Activated CD8-positive, alpha-beta memory T cell treated with anti-CD3 and anti-CD28 coated beads for 4 hours (primary cell): Measurements from ENCODE around the gene EFCAB10.

Source experiments
- DNase-seq, 2 donors: peaks; one replicate each; pipeline ENCODE4 v3.0.0-alpha.2; 2020; ENCODE audit warnings: low read depth in 2 of 2

EFCAB10 gene, protein sequence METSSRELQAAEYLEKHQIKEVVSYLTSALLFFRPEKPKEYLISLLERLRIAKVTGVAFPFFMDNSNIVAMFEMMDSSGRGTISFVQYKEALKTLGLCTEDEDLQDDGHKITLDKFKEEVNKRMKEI

DNA sequence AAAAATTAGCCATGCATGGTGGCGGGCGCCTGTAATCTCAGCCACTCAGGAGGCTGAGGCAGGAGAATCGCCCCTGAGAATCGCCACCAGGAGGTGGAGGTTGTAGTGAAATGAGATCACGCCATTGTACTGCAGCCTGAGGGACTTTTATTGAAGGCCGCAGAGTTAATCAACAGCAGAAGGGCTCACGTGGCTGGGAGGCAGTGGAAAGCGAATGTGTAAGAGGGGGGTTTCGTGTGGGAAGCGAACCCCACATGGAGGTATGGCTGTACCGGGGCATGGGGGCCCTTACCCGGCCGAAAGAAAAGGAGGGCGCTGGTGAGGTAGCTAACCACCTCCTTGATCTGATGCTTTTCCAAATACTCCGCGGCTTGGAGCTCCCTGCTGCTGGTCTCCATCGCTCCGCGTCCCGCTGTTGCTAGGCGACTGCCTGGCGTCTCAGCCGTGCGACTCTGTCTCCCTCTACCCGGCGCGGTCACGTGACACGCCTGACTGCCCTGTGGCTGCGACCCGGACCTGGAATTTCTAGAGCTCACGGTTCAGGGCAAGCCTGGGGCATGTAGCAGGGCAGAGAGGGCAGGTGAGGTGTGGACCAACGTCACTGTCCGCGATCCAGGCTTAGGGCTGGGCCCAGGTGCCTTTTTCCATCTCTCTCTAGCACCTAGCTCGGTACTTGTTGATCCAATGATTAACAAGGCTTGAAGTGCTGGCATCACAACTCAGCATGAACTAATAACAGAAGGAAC lies at the start of gene EFCAB10:
Gene EFCAB10 (minus strand): TSS at position 428 of the 746 bp plus-strand sequence. CDS start 30 bp downstream, at position 398.
- peak in 1 of 2 donors; percentile 4 for DNase-seq

GRCh38 chr7:105625986-105626385 lies 44.7 kb upstream of the EFCAB10 start:
- no peak for DNase-seq

DNA sequence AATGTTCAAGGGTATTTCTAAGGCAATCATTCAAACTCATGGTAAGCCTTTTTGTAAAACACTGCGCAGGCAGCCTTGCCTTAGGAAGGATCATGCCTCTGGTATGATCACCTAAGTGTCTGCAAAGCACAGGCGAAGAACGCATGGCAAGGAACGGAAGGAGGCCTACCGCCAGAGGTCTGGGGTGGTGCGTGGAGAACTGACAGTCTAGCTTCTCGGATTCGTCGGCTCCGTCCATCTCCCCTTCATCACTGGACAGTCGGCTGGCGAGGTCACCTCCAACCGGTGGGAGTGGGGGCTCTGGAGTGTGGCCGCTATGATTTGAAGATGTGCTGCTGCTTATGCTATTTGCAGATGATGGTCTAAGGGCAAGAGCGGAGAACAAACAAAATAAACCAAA lies 42.6 kb upstream of the EFCAB10 start:
- no peak for DNase-seq

- no peak for DNase-seq
Measured at GRCh38 chr7:105623378-105623777, 42.1 kb upstream of the EFCAB10 start.

DNA sequence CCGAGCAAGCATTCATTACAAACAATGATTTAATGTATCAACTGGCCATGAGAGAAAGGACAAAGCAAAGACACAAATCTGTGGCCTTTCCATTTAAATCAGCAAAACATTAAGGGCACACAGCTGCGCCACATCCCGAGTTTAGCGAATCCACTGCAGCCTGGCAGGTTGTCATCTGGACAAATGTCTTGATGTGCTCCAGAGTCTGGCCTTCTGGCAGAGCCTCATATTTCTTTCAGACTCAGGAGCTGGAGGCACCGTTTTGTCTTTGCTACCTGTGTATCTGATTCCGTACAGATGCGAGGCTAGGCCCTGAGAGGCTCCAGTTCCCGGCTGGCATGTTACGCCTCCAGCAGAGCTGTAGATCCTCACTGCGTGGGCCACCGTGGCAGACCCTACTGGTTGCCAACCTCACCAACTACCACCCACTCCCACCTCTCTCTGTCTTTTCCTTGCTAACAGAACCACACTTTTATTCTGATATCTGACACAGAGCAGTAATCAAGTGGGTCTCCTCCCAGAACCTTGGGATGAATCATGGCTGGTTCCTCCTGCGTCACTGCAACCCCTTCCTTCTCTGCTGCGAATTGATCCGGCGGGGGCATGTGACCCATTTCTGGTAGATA lies 40.9 kb upstream of the EFCAB10 start:
- DNase-seq: no peak

GRCh38 chr7:105621617-105622016 lies 40.3 kb upstream of the EFCAB10 start:
- no peak for DNase-seq

DNA sequence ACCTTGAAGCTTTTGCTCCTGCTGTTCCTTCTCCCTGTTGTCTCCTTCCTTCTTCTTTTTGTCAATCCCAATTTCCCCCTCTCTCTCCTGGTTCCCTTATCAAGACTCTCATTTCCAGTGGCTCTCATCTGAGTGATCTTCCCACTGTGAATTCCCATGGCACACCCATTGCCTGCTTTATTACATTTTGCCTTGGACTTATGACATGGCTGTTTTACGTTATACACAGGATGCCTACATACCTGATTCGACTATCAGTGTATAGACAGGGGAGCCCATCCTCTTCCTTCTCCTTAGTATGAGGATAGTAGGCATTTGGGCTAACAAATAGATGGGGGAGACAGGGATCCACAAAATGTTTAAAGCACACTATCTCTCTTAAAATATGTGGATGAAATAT lies 39.9 kb upstream of the EFCAB10 start:
- no peak for DNase-seq

DNA sequence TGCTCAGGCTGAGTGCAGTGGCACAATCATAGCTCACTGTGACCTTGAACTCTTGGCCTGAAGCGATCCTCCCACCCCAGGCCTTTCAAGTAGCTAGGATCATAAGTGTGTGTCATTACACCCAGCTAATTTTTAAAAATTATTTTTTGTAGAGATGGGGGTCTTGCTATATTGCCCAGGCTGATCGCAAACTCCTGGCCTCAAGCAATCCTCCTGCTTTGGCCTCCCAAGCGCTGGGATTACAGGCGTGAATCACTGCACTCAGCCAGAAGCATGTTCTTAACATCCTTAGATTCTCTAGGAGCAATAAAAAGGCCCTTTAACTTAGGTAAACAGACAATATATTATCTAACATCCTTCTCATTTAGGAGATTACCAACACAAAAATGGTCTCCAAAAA lies 38.3 kb upstream of the EFCAB10 start:
- DNase-seq: no peak

DNA sequence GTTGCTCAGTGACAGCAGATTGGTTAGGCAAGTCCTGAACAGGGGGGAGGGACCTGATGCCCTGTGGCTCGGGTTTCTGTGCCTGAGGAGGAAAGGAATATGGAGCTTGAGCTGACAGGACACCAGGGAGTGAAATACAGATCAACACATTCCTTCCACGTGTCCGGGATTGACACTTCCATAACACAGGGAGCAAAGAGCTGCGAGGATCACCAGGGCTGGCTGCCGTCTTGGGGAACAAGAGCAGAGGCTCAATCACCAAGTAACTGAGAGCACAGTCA lies 36.7 kb upstream of the EFCAB10 start:
- DNase-seq: no peak

DNA sequence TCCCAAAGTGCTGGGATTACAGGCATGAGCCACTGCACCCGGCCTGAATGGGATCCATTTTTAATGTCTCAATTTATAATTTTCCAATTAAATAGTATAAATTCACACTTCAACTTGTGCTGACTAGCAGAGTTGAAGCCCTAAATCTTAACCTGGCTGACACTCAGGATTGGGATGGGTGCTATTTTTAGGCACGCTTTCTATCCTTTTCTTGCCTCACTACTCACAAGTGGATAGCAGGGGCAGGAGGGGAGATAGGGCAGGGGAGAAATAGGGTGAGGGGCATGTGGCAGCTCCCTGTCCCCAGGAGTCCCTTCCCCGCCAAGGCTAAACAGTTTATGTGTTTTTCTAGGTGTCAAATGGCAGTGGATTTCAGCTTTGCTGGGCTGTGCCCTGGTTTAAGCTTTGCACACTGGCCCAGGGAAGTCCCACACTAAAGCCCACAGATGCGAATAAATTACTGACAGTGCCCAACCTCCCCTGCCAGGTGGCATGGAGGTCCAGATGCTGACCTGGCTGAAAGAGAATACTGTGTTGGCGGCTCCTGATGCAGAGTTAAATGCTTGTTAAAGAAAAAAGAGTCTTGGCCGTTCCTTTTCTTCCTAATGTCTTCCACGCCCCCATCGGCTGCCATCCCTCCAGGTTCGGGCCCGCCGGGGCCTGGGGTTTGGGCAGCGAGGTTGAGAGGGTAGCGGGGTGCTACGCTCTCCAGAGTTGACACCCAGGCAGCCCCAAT lies 36.2 kb upstream of the EFCAB10 start:
- DNase-seq: no peak

- DNase-seq: no peak
Measured at GRCh38 chr7:105614341-105614840, 33.1 kb upstream of the EFCAB10 start.

DNA sequence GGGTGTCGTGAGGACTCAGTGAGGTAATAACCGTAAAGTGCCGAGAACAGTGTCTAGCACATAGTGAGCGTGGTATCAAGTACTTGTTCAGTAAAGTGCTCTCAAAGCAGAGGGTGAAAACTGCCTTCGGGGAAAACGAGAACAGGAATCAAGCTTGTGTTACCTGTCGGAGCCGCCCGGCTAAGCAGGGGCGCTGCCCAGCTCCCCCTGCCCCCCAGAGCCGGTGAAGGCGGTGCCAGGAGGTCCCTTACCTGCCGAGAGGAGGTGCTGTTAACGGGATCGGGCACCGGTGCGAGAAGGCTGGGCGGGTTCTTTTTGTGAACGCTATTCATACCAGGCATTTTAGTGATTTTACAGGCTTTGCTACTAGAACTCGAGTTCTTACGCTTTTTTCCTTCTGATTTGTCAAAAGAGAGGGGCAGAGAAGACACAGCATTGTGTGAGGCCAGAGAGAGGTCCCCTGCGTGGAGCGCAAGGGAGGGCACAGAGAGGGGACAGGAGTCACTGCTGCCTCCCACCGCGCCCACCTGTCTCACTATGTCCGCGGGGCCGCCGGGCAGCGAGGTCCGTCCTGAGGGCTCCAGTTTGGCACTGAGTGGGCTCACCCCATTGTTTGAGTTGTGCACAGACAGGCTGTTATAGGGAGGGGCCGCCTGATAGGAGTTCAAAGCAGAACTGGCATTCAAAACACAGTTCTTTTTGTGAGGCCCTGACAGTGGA lies 32.5 kb upstream of the EFCAB10 start:
- no peak for DNase-seq

DNA sequence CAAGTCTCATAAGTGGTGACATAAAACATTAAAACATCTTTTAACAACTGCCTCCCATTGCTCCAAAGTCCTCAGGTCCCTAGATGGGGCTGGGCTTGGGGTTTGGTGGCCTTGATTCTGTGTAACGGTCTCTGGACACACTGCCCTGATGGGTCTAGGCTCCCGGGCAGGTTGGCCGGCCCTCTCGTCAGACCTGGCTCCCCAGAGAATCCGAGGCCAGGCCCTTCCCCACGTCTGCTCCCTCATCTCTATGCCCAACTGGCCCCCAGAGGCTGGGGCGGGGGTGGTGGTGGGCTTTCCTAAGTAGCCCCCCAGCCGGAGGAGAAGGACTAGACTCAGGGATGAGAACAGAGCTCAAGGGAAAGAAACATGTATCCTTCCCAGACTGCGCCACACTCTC lies 31.5 kb upstream of the EFCAB10 start:
- no peak for DNase-seq

GRCh38 chr7:105611856-105612775 lies 30.8 kb upstream of the EFCAB10 start:
- no peak for DNase-seq

DNA sequence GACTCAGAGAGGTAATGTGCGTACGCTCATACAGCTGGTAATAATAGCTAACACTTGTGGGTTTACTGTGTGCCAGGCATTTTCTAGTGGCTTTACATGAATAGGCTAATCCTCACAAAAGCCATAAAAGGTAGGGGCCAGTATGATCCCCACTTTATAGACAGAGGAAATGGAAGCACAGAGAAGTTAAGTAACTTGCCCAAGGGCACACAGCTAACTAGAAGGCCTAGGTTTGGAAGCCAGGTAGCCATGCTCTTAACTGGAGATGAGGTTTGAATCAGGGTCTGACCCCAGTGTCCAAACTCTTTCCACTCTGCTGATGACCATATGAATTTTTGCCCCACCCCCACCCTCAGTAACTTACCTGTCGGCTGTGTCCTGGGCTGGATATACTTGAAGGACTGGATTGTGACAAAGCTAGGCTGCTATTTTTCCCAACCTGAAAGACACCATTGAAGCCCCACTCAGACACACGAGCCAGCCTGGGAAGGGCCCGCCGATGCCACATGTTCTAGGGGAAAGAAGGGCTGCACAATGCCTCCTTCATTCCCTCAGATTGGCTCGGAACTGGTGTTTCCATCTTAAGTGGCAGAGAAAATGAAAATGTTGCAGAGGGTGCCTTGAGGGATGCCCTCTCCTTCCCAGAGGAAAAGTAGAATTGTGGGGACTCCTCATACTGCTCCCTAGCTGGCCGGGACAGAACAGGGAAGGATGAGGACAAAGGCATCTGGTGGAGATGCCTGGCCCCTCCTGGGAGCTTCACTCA lies 29.1 kb upstream of the EFCAB10 start:
- no peak for DNase-seq

DNA sequence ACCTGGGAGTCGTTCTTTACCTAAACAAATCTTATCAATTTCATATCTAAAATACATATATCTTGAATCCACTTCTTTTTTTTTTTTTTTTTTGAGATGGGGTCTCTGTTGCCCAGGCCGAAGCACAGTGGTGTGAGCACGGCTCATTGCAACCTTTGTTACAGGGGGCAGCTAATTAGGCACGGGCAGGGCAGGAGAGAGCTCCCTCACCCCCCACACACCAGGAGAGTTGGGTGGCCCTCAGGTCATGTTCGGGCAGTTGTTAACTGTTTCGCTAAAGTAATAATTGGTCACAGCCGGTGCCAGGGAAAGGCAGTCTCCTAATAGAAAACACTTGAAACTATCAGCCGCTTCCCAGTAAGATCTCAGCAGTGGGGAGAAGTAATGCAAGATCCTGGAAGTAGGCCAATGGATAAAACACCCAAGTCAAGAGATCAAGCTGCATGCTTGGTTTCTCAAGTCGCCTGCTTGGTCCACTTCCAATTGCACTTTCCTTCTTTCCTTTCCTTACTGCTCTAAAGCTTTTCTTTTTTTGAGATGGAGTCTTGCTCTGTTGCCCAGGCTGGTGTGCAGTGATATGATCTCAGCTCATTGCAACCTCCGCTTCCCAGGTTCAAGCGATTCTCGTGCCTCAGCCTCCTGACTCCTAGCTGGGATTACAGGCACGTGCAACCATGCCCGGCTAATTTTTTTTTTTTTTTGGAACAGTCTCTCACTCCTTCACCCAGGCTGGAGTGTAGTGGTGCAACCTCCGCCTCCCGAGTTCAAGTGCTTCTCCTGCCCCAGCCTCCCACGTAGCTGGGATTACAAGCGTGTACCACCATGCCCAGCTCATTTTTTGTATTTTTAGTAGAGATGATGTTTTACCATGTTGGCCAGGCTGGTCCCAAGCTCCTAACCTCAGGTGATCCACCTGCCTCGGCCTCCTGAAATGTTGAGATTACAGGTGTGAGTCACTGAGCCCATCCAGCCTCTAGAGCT lies 21.3 kb upstream of the EFCAB10 start:
- no peak for DNase-seq

- DNase-seq: no peak
Measured at GRCh38 chr7:105600720-105601550, 19.6 kb upstream of the EFCAB10 start.

DNA sequence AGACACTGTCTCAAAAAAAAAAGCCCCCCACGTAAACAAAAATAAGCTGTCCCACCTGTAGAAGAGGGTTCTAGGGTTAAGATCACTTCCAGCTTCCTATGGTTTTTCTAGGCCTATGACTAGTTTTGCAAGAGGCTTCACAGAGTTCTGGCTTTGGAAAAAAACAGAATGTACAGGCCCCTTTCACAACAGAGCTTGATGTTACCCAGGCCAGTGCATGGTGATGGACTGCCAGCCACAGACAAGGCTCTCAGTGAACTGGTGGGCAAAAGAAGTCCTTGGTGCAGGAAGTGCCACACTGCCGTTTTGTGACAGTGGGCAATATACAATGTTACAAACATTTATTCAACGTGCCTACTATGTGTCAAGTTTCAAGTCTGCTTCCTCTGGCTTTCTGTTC lies 18.3 kb upstream of the EFCAB10 start:
- no peak for DNase-seq
